Tracheal epithelial cell (primary cell): ENCODE data around the gene PAM. TPM values are rescaled to one million over a fixed set of nuclear protein-coding genes. Genes with fewer than 3 reads are reported as not detected.

Experiments used
- total RNA-seq: library from RNA; depleted of rRNA; stranded (reverse); fragments of >200 nt; gene quantifications from 2 replicates; pipeline ENCODE4 v1.2.1, GENCODE V29; 2014

PAM gene
- total RNA-seq = 130 and 233 TPM in 2 replicates

DNA sequence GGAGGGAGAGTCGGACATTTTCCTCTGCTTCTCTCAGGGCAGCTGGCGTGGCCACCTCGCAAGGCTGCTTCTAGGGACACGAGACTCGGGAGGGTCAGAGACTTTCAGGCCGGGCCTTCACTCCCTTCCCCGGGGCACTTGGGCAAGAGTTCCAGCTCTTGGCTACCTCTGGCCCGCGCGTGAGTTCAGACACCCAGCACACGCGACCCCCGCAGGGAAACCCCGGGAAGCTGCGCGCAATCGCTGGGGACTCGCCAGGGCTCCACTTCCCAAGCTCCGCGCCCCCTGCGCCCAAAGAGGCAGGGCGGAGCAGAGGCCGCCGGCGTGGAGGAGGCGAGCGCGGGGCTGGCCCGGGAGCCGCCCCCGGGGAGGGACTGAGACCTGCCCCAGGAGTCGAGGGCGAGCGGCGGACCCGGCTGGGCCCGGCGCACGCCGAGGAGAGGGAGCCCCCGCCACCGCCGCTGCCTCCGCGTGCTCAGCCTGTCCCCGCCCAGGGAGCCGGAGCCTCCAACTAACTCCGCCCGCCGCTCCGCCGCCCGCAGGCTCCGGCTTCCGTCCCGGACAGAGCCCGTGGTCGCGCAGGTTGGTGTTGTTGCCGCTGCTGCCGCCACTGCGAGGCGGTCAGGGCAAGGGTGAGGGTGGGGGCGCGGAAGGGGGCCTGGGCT lies at the start of gene PAM:
PAM (plus strand) TSS at position 539 of the 665 bp plus-strand sequence. CDS start 110,891 bp downstream, outside the sequence.

